Activated CD8-positive, alpha-beta T cell treated with anti-CD3 and anti-CD28 coated beads, Interleukin-2, amount 10 ng/mL, durations not matched to agents 7 days and 5 days (primary cell): ENCODE measurements around the gene GXYLT1. TPM values are rescaled to one million over a fixed set of nuclear protein-coding genes. Genes with fewer than 3 reads are reported as not detected.
"Not testable (repeated sequence)": the region's sequence is repeated elsewhere in the genome, so short reads cannot be mapped to it uniquely, and the experiment has no call there.

Source experiments
- ATAC-seq: fragments of 150-1000 bp; cut with Tn5 transposase; one replicate; pipeline ENCODE4 v1.10.0; 2021; ENCODE audit warnings: moderate library complexity
- CTCF ChIA-PET: fragments of 350-600 bp; sonication (Branson Sonifier 250); formaldehyde crosslinking; loops from one replicate; lab custom pipeline; 2021; ENCODE audit warnings: antibody characterized with exemption; lab: Charles Lee
- POLR2A ChIA-PET: fragments of 350-600 bp; sonication (Branson Sonifier 250); formaldehyde crosslinking; loops from one replicate; lab custom pipeline; 2021; ENCODE audit warnings: antibody characterized with exemption; lab: Charles Lee
- DNase-seq: peaks from one replicate; pipeline ENCODE4 v3.0.0-alpha.2; 2020
- H3K27ac Mint-ChIP-seq: one replicate; pipeline ENCODE4 v1.8.0; 2021; ENCODE audit warnings: mild to moderate bottlenecking, mixed read lengths
- H3K27me3 Mint-ChIP-seq: one replicate; pipeline ENCODE4 v1.8.0; 2021; ENCODE audit warnings: low read depth, mixed read lengths
- H3K36me3 Mint-ChIP-seq: one replicate; pipeline ENCODE4 v1.8.0; 2021; ENCODE audit warnings: low read depth, mixed read lengths
- H3K4me1 Mint-ChIP-seq: one replicate; pipeline ENCODE4 v1.8.0; 2021; ENCODE audit warnings: low read depth, mixed read lengths
- H3K4me3 Mint-ChIP-seq: one replicate; pipeline ENCODE4 v1.8.0; 2021; ENCODE audit warnings: mild to moderate bottlenecking, mixed read lengths
- H3K9me3 Mint-ChIP-seq: one replicate; pipeline ENCODE4 v1.8.0; 2022; ENCODE audit warnings: mixed read lengths; ENCODE audit not compliant: insufficient read depth
- total RNA-seq, 2 experiments: library from RNA; stranded (reverse); gene quantifications; one replicate each; pipeline ENCODE4 v1.2.3, GENCODE V29; 2021

GXYLT1 gene
- total RNA-seq, 2 experiments from 2014 or later: 7.5 to 9.0 TPM

DNA sequence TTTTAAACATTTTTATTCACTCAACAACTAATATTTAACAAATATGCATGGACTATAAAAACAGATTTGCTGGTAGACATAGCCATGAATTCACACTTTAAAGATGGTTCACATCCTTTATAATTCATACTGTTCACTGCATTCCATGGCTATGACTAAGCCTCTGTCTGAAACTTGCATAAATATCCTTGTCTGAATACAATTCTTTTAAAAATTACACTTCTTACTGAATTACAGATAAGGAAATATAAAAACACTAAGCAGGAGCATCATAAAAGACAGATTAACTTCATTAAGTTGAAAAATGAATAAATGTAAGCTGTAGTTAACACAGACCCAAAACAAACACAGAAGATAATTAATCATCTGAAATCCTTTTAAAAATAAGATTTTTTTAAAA is 53.8 kb downstream of the GXYLT1 start:
- DNase-seq (no peak), ATAC-seq (no peak)
- Mint-ChIP-seq H3K4me3 (no peak overlapping the region), H3K4me1 (peaks cover 17% of the 10 kb centered on the region), H3K9me3 (no peaks in the 10 kb centered on the region), H3K27ac (no peak overlapping the region), H3K27me3 (no peaks in the 10 kb centered on the region), H3K36me3 (peaks cover 31% of the 10 kb centered on the region)
- ChIA-PET CTCF (no interaction called here), POLR2A (no interaction called here)

GRCh38 chr12:42086031-42086430 is 58.6 kb downstream of the GXYLT1 start:
- ATAC-seq: no peak
- CTCF ChIA-PET: interaction anchor here (1.0 kb wide), 1 partner anchor 62 kb away, joined by 3 read pairs; no protein-coding TSS in a partner anchor
- DNase-seq: no peak
- peaks cover 5% of the 10 kb centered on the region for H3K4me1 Mint-ChIP-seq
- POLR2A ChIA-PET: no interaction called here
- no peak overlapping the region for H3K4me3 Mint-ChIP-seq
- no peaks in the 10 kb centered on the region for H3K27me3 Mint-ChIP-seq
- no peaks in the 10 kb centered on the region for H3K9me3 Mint-ChIP-seq
- peaks cover 24% of the 10 kb centered on the region for H3K36me3 Mint-ChIP-seq
- no peak overlapping the region for H3K27ac Mint-ChIP-seq

DNA sequence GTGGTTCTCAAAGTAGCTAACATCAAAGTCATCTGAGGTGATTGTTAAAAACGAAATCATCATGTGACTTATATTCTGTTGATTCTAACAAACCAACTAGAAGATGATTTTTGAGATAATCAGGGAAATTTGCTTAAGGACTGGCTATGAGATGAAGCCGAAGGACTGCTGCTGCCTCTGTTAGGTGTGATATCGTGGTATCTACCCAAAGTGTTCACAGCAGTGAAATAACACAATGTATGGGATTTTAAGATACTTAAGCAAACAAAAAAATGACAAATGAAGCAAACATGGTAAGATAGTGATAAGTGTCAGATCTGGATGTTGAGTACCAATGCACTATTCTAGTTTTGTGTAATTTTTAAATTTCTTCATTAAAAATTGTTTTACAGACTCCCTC is 59.1 kb downstream of the GXYLT1 start:
- Mint-ChIP-seq H3K4me1 (peaks cover 5% of the 10 kb centered on the region), H3K36me3 (peaks cover 24% of the 10 kb centered on the region), H3K4me3 (no peak overlapping the region), H3K27ac (no peak overlapping the region), H3K9me3 (no peaks in the 10 kb centered on the region), H3K27me3 (no peaks in the 10 kb centered on the region)
- POLR2A ChIA-PET: no interaction called here
- CTCF ChIA-PET: no interaction called here
- DNase-seq: no peak
- no peak for ATAC-seq

DNA sequence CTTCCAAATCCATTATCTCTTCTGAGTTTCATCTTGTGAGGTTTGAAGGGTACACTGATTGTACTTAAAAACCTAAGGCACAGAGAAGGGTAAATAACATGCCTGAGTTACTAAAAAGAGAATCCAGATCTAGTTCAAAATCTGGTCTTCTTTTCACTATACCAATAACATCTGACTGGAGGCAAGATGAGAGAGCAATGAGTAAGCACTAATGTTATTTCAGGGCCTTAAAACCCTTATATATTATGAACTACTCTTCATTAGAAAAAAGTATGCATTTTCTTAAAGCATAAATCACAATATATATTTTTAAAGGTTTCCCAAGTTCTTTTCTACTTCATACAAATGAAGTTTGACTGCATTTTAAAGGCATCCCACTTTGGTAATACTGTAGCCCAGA is 60.2 kb downstream of the GXYLT1 start:
- H3K36me3 Mint-ChIP-seq: peaks cover 22% of the 10 kb centered on the region
- no peak overlapping the region for H3K4me3 Mint-ChIP-seq
- no peaks in the 10 kb centered on the region for H3K9me3 Mint-ChIP-seq
- peaks cover 5% of the 10 kb centered on the region for H3K4me1 Mint-ChIP-seq
- ATAC-seq (no peak), DNase-seq (no peak)
- H3K27me3 Mint-ChIP-seq: no peaks in the 10 kb centered on the region
- CTCF ChIA-PET: no interaction called here
- POLR2A ChIA-PET: no interaction called here
- no peak overlapping the region for H3K27ac Mint-ChIP-seq

GRCh38 chr12:42076976-42077375 is 67.7 kb downstream of the GXYLT1 start:
- ChIA-PET POLR2A (no interaction called here), CTCF (no interaction called here)
- H3K9me3 Mint-ChIP-seq: no peaks in the 10 kb centered on the region
- ATAC-seq (no peak), DNase-seq (no peak)
- H3K4me1 Mint-ChIP-seq: no peaks in the 10 kb centered on the region
- peaks cover 2% of the 10 kb centered on the region for H3K36me3 Mint-ChIP-seq
- no peak overlapping the region for H3K4me3 Mint-ChIP-seq
- H3K27ac Mint-ChIP-seq: no peak overlapping the region
- no peaks in the 10 kb centered on the region for H3K27me3 Mint-ChIP-seq

- DNase-seq (no peak), ATAC-seq (no peak)
- Mint-ChIP-seq H3K27me3 (no peaks in the 10 kb centered on the region), H3K36me3 (no peaks in the 10 kb centered on the region), H3K4me1 (no peaks in the 10 kb centered on the region), H3K4me3 (no peak overlapping the region), H3K9me3 (no peaks in the 10 kb centered on the region), H3K27ac (no peak overlapping the region)
- CTCF ChIA-PET: no interaction called here
- POLR2A ChIA-PET: no interaction called here
Observed at GRCh38 chr12:42070036-42070435, 74.6 kb downstream of the GXYLT1 start.

DNA sequence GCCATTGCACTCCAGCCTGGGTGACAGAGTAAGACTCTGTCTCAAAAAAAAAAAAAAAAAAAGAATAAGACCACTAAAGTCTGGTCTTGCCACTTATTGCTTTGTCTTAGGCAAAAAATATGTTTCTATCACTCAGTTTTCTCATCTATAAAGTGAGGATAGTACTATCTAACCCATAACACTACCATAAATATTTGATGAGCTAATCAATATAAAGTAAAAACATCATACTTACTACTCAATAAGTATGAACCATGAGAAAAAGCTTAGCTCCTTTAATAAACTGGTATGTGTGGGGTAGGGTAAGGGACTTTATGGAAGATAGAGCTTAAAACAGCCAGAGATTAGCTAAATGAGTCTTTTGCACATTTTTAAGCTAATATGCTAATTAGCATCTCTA is 85.5 kb downstream of the GXYLT1 start:
- peaks cover 10% of the 10 kb centered on the region for H3K27me3 Mint-ChIP-seq
- POLR2A ChIA-PET: no interaction called here
- H3K4me3 Mint-ChIP-seq: no peak overlapping the region
- ATAC-seq: no peak
- H3K4me1 Mint-ChIP-seq: no peaks in the 10 kb centered on the region
- H3K27ac Mint-ChIP-seq: no peak overlapping the region
- H3K9me3 Mint-ChIP-seq: no peaks in the 10 kb centered on the region
- CTCF ChIA-PET: interaction anchor here (1.4 kb wide), 1 partner anchor 35 kb away, joined by 4 read pairs; no protein-coding TSS in a partner anchor
- H3K36me3 Mint-ChIP-seq: no peaks in the 10 kb centered on the region
- no peak for DNase-seq

DNA sequence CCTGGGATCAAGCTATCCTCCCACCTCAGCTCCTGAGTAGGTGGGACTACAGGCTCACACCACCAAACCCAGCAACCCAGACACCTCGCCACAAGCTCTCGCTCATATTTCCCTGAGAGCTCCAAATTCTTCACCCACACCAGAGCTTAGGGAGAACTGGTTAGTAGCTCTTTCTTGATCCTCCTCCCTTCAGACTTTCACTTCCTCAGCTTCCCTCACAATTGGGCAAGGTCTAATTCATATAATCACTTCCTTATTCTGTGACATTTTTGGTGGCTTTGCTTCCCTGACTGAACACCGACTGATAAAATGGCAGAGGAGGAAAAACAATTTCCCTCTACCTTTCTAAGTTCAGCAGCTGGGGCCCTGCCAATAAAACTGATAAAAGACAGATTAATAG is 88.5 kb downstream of the GXYLT1 start:
- no peak for ATAC-seq
- ChIA-PET POLR2A (no interaction called here), CTCF (interaction anchor here (0.9 kb wide), 1 partner anchor 32 kb away, joined by 3 read pairs; no protein-coding TSS in a partner anchor)
- Mint-ChIP-seq H3K27me3 (peaks cover 13% of the 10 kb centered on the region), H3K4me1 (no peaks in the 10 kb centered on the region), H3K27ac (no peak overlapping the region), H3K9me3 (no peaks in the 10 kb centered on the region), H3K36me3 (no peaks in the 10 kb centered on the region), H3K4me3 (no peak overlapping the region)
- DNase-seq: no peak

DNA sequence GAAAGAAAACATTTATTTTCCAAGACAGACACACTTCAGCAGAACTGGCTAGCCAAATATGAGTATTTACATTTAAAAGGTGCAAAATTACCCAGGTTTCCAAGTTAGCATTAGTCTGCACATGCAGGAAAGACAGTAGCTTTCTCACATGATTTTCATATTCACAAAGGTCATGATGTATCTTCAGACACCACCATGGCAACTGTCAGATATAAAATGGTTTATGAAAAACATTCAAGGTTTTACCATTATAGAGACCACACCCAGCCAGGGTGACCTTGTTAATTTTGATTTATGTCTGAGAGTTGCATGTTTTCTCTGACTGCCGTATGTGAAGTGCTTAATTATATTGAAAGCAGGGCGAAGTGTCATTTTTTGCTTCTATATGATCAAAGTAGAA is 91.2 kb downstream of the GXYLT1 start:
- Mint-ChIP-seq H3K27me3 (peaks cover 13% of the 10 kb centered on the region), H3K4me1 (no peaks in the 10 kb centered on the region), H3K9me3 (no peaks in the 10 kb centered on the region), H3K27ac (no peak overlapping the region), H3K4me3 (no peak overlapping the region), H3K36me3 (no peaks in the 10 kb centered on the region)
- ATAC-seq (no peak), DNase-seq (no peak)
- ChIA-PET POLR2A (no interaction called here), CTCF (no interaction called here)

DNA sequence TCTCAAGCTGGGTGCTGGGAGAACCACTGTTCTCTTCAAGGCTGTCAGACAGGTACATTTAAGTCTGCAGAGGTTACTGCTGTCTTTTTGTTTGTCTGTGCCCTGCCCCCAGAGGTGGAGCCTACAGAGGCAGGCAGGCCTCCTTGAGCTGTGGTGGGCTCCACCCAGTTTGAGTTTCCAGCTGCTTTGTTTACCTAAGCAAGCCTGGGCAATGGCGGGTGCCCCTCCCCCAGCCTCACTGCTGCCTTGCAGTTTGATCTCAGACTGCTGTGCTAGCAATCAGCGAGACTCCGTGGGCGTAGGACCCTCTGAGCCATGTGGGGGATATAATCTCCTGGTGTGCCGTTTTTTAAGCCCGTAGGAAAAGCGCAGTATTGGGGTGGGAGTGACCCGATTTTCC is 95.7 kb downstream of the GXYLT1 start:
- H3K4me1 Mint-ChIP-seq, DNase-seq, H3K27ac Mint-ChIP-seq, H3K27me3 Mint-ChIP-seq, POLR2A ChIA-PET, H3K36me3 Mint-ChIP-seq, H3K4me3 Mint-ChIP-seq, ATAC-seq, CTCF ChIA-PET, H3K9me3 Mint-ChIP-seq: not testable (repeated sequence)

DNA sequence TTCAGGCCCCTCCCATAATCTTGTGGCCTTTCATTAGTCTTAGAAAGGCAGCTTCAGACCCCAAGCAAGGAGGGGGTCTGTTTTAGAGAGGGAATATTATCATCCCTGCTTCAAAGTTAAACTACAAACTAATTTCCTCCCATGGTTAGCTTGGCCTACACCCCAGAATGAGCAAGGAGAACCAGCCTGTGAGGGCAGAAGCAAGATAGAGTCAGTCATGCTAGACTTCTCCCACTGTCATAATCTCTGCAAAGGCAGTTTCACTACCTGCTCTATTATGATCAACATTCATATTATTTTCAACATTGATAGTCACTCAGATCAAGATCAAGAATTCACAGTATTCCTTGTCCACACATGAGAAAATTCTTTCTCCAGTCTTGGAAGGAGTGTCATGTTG is 105.1 kb downstream of the GXYLT1 start:
- ATAC-seq: no peak
- DNase-seq: no peak
- H3K4me3 Mint-ChIP-seq: no peak overlapping the region
- no peaks in the 10 kb centered on the region for H3K9me3 Mint-ChIP-seq
- POLR2A ChIA-PET: no interaction called here
- H3K36me3 Mint-ChIP-seq: no peaks in the 10 kb centered on the region
- no peak overlapping the region for H3K27ac Mint-ChIP-seq
- H3K4me1 Mint-ChIP-seq: no peaks in the 10 kb centered on the region
- peaks cover 11% of the 10 kb centered on the region for H3K27me3 Mint-ChIP-seq
- CTCF ChIA-PET: no interaction called here

DNA sequence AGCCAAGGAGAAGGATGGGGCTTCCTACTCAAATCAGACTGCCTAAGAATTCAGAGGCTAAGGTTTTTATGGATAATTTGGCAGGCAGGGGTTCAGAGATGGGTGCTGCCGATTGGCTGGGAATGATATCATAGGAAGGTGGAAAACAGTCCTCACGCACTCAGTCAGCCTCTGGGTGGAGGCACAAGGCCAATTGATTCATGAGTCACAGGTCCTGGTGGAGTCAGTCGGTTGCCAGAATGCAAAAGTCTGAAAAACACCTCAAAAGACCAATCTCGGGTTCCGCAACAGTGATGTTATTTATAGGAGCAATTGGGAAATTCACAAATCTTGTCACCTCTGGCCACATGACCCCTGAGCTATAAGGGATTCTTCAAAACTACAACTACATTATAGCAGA is 105.5 kb downstream of the GXYLT1 start:
- CTCF ChIA-PET: no interaction called here
- POLR2A ChIA-PET: no interaction called here
- H3K27ac Mint-ChIP-seq: no peak overlapping the region
- H3K4me1 Mint-ChIP-seq: no peaks in the 10 kb centered on the region
- no peaks in the 10 kb centered on the region for H3K9me3 Mint-ChIP-seq
- peaks cover 11% of the 10 kb centered on the region for H3K27me3 Mint-ChIP-seq
- DNase-seq: no peak
- H3K36me3 Mint-ChIP-seq: no peaks in the 10 kb centered on the region
- no peak for ATAC-seq
- H3K4me3 Mint-ChIP-seq: no peak overlapping the region

GRCh38 chr12:42031847-42032564 is 112.7 kb downstream of the GXYLT1 start:
- H3K27me3 Mint-ChIP-seq: peaks cover 2% of the 10 kb centered on the region
- H3K4me1 Mint-ChIP-seq: no peaks in the 10 kb centered on the region
- no peaks in the 10 kb centered on the region for H3K36me3 Mint-ChIP-seq
- no peak for ATAC-seq
- DNase-seq: no peak
- no peaks in the 10 kb centered on the region for H3K9me3 Mint-ChIP-seq
- ChIA-PET POLR2A (no interaction called here), CTCF (no interaction called here)
- no peak overlapping the region for H3K4me3 Mint-ChIP-seq
- H3K27ac Mint-ChIP-seq: no peak overlapping the region
